M059J (cell line): ENCODE data around the gene RCE1. TPM values are rescaled to one million over a fixed set of nuclear protein-coding genes. Genes with fewer than 3 reads are reported as not detected.
A peak's percentile ranks its signal among the peaks of the same experiment; 100 is the strongest.

Source experiments
- DNase-seq: peaks from one replicate; pipeline ENCODE4 v3.0.0-alpha.2; 2012; ENCODE audit warnings: low read depth
- total RNA-seq: library from RNA; depleted of rRNA; stranded (reverse); fragments of >200 nt; shearing (Covaris generic); gene quantifications from 2 replicates; pipeline ENCODE4 v1.2.3, GENCODE V29; 2014; rRNA removed

The RCE1 gene
- total RNA-seq, 1 experiment from 2014 or later, result 32.3 TPM

GRCh38 chr11:66885469-66885868 lies 42.2 kb downstream of the RCE1 start:
- no peak for DNase-seq

GRCh38 chr11:66885950-66886440 lies 42.8 kb downstream of the RCE1 start:
- no peak for DNase-seq

GRCh38 chr11:66886671-66887221 lies 43.5 kb downstream of the RCE1 start:
- DNase-seq, result peak; percentile 84

- no peak for DNase-seq
These were observed 44.3 kb downstream of the RCE1 start for GRCh38 chr11:66887526-66887925.

GRCh38 chr11:66888282-66888681 lies 45.0 kb downstream of the RCE1 start:
- no peak for DNase-seq

- DNase-seq, result no peak
These were observed 46.7 kb downstream of the RCE1 start for GRCh38 chr11:66889960-66890359.

GRCh38 chr11:66891851-66892660 lies 48.8 kb downstream of the RCE1 start:
- DNase-seq, result peak; percentile 99

- DNase-seq, result peak; percentile 18
These were observed 49.7 kb downstream of the RCE1 start for GRCh38 chr11:66892911-66893310.

- DNase-seq, result no peak
These were observed 50.9 kb downstream of the RCE1 start for GRCh38 chr11:66894141-66894540.

Other genes with a start within 250 kb of the RCE1 start
- gene RBM14, start 226.8 kb upstream of the RCE1 start, total RNA-seq, result 29.6 and 53.4 TPM in 2 replicates
- 93.6 and 126 TPM in 2 replicates for gene RBM4, start 204.7 kb upstream of the RCE1 start, total RNA-seq
- 25.7 and 27.3 TPM in 2 replicates for gene RBM4B, start 165.6 kb upstream of the RCE1 start, total RNA-seq
- 2.1 and 11.4 TPM in 2 replicates for gene SPTBN2, start 114.2 kb upstream of the RCE1 start, total RNA-seq
- 8.1 and 13.2 TPM in 2 replicates for gene LRFN4, start 13.6 kb downstream of the RCE1 start, total RNA-seq
- 19.2 and 37.1 TPM in 2 replicates for gene PC, start 114.9 kb downstream of the RCE1 start, total RNA-seq
- not detected in 2 replicates for gene C11orf86, start 131.9 kb downstream of the RCE1 start, total RNA-seq
- gene SYT12, start 179.7 kb downstream of the RCE1 start, total RNA-seq, result 0.81 and 2.3 TPM in 2 replicates
- gene RHOD, start 213.4 kb downstream of the RCE1 start, total RNA-seq, result 2.6 and 2.7 TPM in 2 replicates